ENCODE results near the gene TRPV4.

DNA sequence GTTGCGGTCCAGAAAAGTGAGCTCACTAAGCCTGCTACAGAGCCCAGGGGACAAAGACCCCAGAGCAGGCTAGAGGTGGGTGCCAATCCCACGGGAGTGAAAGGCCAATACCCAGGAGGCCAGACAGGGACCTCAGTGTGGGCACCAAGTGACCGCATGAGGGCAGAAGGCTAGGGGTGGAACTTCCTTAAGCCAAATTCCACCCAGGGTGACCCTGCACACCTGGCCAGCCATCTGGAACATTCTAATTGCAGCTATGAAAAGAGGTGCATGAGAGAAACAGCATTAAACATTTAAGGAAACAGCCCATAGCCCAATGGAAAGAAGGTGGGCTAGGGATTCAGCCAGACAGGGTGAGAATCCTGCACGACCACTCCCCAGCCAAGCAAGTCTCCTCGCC, 27.8 kb upstream of the TRPV4 start:
- TF ChIP-seq, protein P1, sequence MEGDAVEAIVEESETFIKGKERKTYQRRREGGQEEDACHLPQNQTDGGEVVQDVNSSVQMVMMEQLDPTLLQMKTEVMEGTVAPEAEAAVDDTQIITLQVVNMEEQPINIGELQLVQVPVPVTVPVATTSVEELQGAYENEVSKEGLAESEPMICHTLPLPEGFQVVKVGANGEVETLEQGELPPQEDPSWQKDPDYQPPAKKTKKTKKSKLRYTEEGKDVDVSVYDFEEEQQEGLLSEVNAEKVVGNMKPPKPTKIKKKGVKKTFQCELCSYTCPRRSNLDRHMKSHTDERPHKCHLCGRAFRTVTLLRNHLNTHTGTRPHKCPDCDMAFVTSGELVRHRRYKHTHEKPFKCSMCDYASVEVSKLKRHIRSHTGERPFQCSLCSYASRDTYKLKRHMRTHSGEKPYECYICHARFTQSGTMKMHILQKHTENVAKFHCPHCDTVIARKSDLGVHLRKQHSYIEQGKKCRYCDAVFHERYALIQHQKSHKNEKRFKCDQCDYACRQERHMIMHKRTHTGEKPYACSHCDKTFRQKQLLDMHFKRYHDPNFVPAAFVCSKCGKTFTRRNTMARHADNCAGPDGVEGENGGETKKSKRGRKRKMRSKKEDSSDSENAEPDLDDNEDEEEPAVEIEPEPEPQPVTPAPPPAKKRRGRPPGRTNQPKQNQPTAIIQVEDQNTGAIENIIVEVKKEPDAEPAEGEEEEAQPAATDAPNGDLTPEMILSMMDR (IDR thresholded peaks at IDR 0.05; ENCODE audit: poor library complexity) = no peak
- TF ChIP-seq EZH2 (IDR thresholded peaks at IDR 0.05; ENCODE audit: borderline replicate concordance) (no peak), EZH2phosphoT487 (IDR thresholded peaks at IDR 0.05; ENCODE audit: low read depth, severe bottlenecking, unreplicated experiment) (no peak)

Data from hepatocyte (in vitro differentiated cells).